ENCODE measurements around the gene LENG8.

The LENG8 gene

GRCh38 chr19:54473071-54473891 lies 24.3 kb downstream of the LENG8 start, which contains the start of gene CDC42EP5:
CDC42EP5 (minus strand) TSS chr19:54473296; CDS start chr19:54465547, 7,749 bp downstream.
- peak within 1 kb of the TSS; percentile 52 for H3K4me3 ChIP-seq (ENCODE audit: control insufficient read depth, low read depth, low read length)
- TF ChIP-seq CTCF (conservative IDR thresholded peaks at IDR 0.05; ENCODE audit: control insufficient read depth, insufficient read depth, low read depth, low read length) = no peak
- peak; percentile 78 for DNase-seq (ENCODE audit: low read depth)

- H3K4me3 ChIP-seq (ENCODE audit: control insufficient read depth, low read depth, low read length) = no peak overlapping the region
- TF ChIP-seq CTCF (conservative IDR thresholded peaks at IDR 0.05; ENCODE audit: control insufficient read depth, insufficient read depth, low read depth, low read length) = no peak
- no peak for DNase-seq (ENCODE audit: low read depth)
Measured at GRCh38 chr19:54473892-54474372, 24.9 kb downstream of the LENG8 start.

- DNase-seq (ENCODE audit: low read depth) = no peak
- no peak for TF ChIP-seq CTCF (conservative IDR thresholded peaks at IDR 0.05; ENCODE audit: control insufficient read depth, insufficient read depth, low read depth, low read length)
- H3K4me3 ChIP-seq (ENCODE audit: control insufficient read depth, low read depth, low read length) = no peak overlapping the region
Measured at GRCh38 chr19:54475706-54476105, 26.7 kb downstream of the LENG8 start.

- DNase-seq (ENCODE audit: low read depth) = no peak
- no peak overlapping the region for H3K4me3 ChIP-seq (ENCODE audit: control insufficient read depth, low read depth, low read length)
- TF ChIP-seq CTCF (conservative IDR thresholded peaks at IDR 0.05; ENCODE audit: control insufficient read depth, insufficient read depth, low read depth, low read length) = peak; percentile 8
Measured at GRCh38 chr19:54477650-54478049, 28.7 kb downstream of the LENG8 start.

GRCh38 chr19:54478677-54479266 lies 29.8 kb downstream of the LENG8 start:
- DNase-seq (ENCODE audit: low read depth) = peak; percentile 60
- peak; percentile 69 for TF ChIP-seq CTCF (conservative IDR thresholded peaks at IDR 0.05; ENCODE audit: control insufficient read depth, insufficient read depth, low read depth, low read length)
- no peak overlapping the region for H3K4me3 ChIP-seq (ENCODE audit: control insufficient read depth, low read depth, low read length)

- TF ChIP-seq CTCF (conservative IDR thresholded peaks at IDR 0.05; ENCODE audit: control insufficient read depth, insufficient read depth, low read depth, low read length) = no peak
- DNase-seq (ENCODE audit: low read depth) = no peak
- no peak overlapping the region for H3K4me3 ChIP-seq (ENCODE audit: control insufficient read depth, low read depth, low read length)
Measured at GRCh38 chr19:54480051-54480450, 31.1 kb downstream of the LENG8 start.
